GM10266 (cell line): ENCODE measurements around the gene GCG.

Source experiments
- DNase-seq: peaks from one replicate; pipeline ENCODE4 v3.0.0; 2012; ENCODE audit errors: extremely low spot score
- CTCF ChIP-seq: IDR thresholded peaks from 2 replicates; pipeline ENCODE4 v1.5.1; 2012; ENCODE audit warnings: mild to moderate bottlenecking, low read depth; ENCODE audit not compliant: control insufficient read depth, insufficient read depth; ENCODE audit errors: missing control alignments

Gene GCG

GRCh38 chr2:162126527-162126926 is 25.5 kb downstream of the GCG start:
- no peak for DNase-seq

GRCh38 chr2:162126111-162126519 is 25.9 kb downstream of the GCG start:
- no peak for TF ChIP-seq CTCF
- peak; percentile 24 for DNase-seq

More at GRCh38 chr2:162126527-162126926, 25.5 kb downstream of the GCG start:
- no peak for TF ChIP-seq CTCF

- TF ChIP-seq CTCF, result no peak
- no peak for DNase-seq
These were observed 26.9 kb downstream of the GCG start for GRCh38 chr2:162125138-162125537.

- peak; percentile 21 for DNase-seq
- peak; percentile 72 for TF ChIP-seq CTCF
These were observed 28.0 kb downstream of the GCG start for GRCh38 chr2:162123806-162124758.

- TF ChIP-seq CTCF, result no peak
- DNase-seq, result no peak
These were observed 33.6 kb downstream of the GCG start for GRCh38 chr2:162118166-162119031.

GRCh38 chr2:162116352-162116751 is 35.7 kb downstream of the GCG start:
- TF ChIP-seq CTCF, result no peak
- no peak for DNase-seq

GRCh38 chr2:162115076-162115475 is 37.0 kb downstream of the GCG start:
- TF ChIP-seq CTCF, result no peak
- DNase-seq, result no peak
